GM23338 (cell line): ENCODE data around the gene CNRIP1. TPM values are rescaled to one million over a fixed set of nuclear protein-coding genes. Genes with fewer than 3 reads are reported as not detected.
"Not testable (repeated sequence)": the region's sequence is repeated elsewhere in the genome, so short reads cannot be mapped to it uniquely, and the experiment has no call there.

ENCODE experiments used
- ATAC-seq: fragments of 200-7000 bp; cut with Tn5 transposase; 3 replicates; pipeline ENCODE4 v1.9.1; 2020
- DNase-seq: peaks from one replicate; pipeline ENCODE4 v3.0.0-alpha.2; 2015; ENCODE audit warnings: low spot score
- H2AFZ ChIP-seq: fragments of 200-600 bp; sonication (generic); 2 replicates; pipeline ENCODE4 v1.8.0; 2016; ENCODE audit warnings: antibody characterized with exemption, mild to moderate bottlenecking, moderate library complexity
- H3F3A ChIP-seq: fragments of 200-600 bp; sonication (generic); replicated peaks from 2 replicates; pipeline ENCODE4 v1.8.0; 2017; ENCODE audit warnings: antibody characterized with exemption, mixed run types, low read depth
- H3K27ac ChIP-seq: fragments of 200-600 bp; sonication (generic); 2 replicates; pipeline ENCODE4 v1.6.1; 2016; ENCODE audit warnings: low read depth
- H3K27me3 ChIP-seq: fragments of 200-600 bp; sonication (generic); 2 replicates; pipeline ENCODE4 v1.8.0; 2016; ENCODE audit warnings: mild to moderate bottlenecking, mixed run types, moderate library complexity; ENCODE audit not compliant: insufficient read depth
- H3K36me3 ChIP-seq: fragments of 200-600 bp; sonication (generic); 2 replicates; pipeline ENCODE4 v1.8.0; 2016; ENCODE audit warnings: mild to moderate bottlenecking; ENCODE audit not compliant: insufficient read depth
- H3K4me1 ChIP-seq: fragments of 200-600 bp; sonication (generic); 2 replicates; pipeline ENCODE4 v1.8.0; 2016; ENCODE audit warnings: mild to moderate bottlenecking, moderate library complexity; ENCODE audit not compliant: insufficient read depth
- H3K4me2 ChIP-seq: fragments of 200-600 bp; sonication (generic); 2 replicates; pipeline ENCODE4 v1.7.1; 2017; ENCODE audit warnings: mixed run types
- H3K4me3 ChIP-seq: fragments of 200-600 bp; sonication (generic); 2 replicates; pipeline ENCODE4 v1.6.1; 2016; ENCODE audit warnings: mixed run types
- H3K79me2 ChIP-seq: fragments of 200-600 bp; sonication (generic); replicated peaks from 2 replicates; pipeline ENCODE4 v1.8.0; 2017; ENCODE audit warnings: mild to moderate bottlenecking; ENCODE audit not compliant: insufficient read depth
- H3K9me2 ChIP-seq: fragments of 200-600 bp; sonication (generic); 2 replicates; pipeline ENCODE4 v1.8.0; 2017; ENCODE audit not compliant: insufficient read depth
- H4K20me1 ChIP-seq: fragments of 200-600 bp; sonication (generic); replicated peaks from 2 replicates; pipeline ENCODE4 v1.8.0; 2017; ENCODE audit warnings: mild to moderate bottlenecking; ENCODE audit not compliant: insufficient read depth
- H3K27ac Mint-ChIP-seq: 2 replicates; pipeline ENCODE4 v1.8.0; 2020; ENCODE audit warnings: inconsistent platforms, mild to moderate bottlenecking, moderate library complexity, mixed read lengths
- H3K27me3 Mint-ChIP-seq: 3 replicates; pipeline ENCODE4 v1.8.0; 2022; ENCODE audit warnings: low read depth, mild to moderate bottlenecking, moderate library complexity, mixed read lengths, inconsistent platforms; ENCODE audit not compliant: insufficient read depth, poor library complexity
- H3K36me3 Mint-ChIP-seq: 3 replicates; pipeline ENCODE4 v1.8.0; 2021; ENCODE audit warnings: low read depth, mild to moderate bottlenecking, inconsistent platforms, moderate library complexity, mixed read lengths
- H3K4me1 Mint-ChIP-seq: 3 replicates; pipeline ENCODE4 v1.8.0; 2020; ENCODE audit warnings: mild to moderate bottlenecking, inconsistent platforms, mixed read lengths
- H3K4me3 Mint-ChIP-seq: 3 replicates; pipeline ENCODE4 v1.8.0; 2021; ENCODE audit warnings: moderate library complexity, mild to moderate bottlenecking, inconsistent platforms, mixed read lengths
- H3K9me3 Mint-ChIP-seq: 3 replicates; pipeline ENCODE4 v1.8.0; 2020; ENCODE audit warnings: moderate library complexity, mild to moderate bottlenecking, inconsistent platforms, mixed read lengths
- CREB1 ChIP-seq: fragments of 250-450 bp; sonication (Bioruptor Pico); IDR thresholded peaks from 2 replicates; pipeline ENCODE4 v1.5.0; 2020; ENCODE audit warnings: low read depth, mild to moderate bottlenecking, moderate library complexity
- JUNB ChIP-seq: IDR thresholded peaks from one replicate; pipeline ENCODE4 v1.6.1; 2016; ENCODE audit warnings: antibody characterized with exemption; ENCODE audit not compliant: unreplicated experiment
- ZNF331 ChIP-seq: fragments of 250-450 bp; sonication (Bioruptor Pico); IDR thresholded peaks from 2 replicates; pipeline ENCODE4 v1.5.0; 2020; ENCODE audit warnings: low read depth, mild to moderate bottlenecking, moderate library complexity
- ZNF462 ChIP-seq: fragments of 250-450 bp; sonication (Bioruptor Pico); IDR thresholded peaks from 2 replicates; pipeline ENCODE4 v1.5.0; 2020; ENCODE audit warnings: mild to moderate bottlenecking, moderate library complexity
- polyA plus RNA-seq: library from polyadenylated mRNA; unstranded; fragments of >200 nt; fragmentation: Nextera tagmentation; extraction: Ambion mirVana; gene quantifications from 2 replicates; pipeline ENCODE4 v1.2.1, GENCODE V29; 2016
- total RNA-seq: library from RNA; depleted of rRNA; stranded (reverse); fragments of >200 nt; shearing (Covaris generic); gene quantifications from 2 replicates; pipeline ENCODE4 v1.2.3, GENCODE V29; 2014

The CNRIP1 gene
- total and polyA plus RNA-seq, 2 experiments from 2014 or later = 5.9 to 6.9 TPM

- no peak for TF ChIP-seq ZNF462 (CRISPR knock-in tag)
- TF ChIP-seq ZNF331 (CRISPR knock-in tag) = no peak
- no peak for TF ChIP-seq CREB1 (CRISPR knock-in tag)
- no peak for TF ChIP-seq JUNB
Measured at GRCh38 chr2:68351997-68352396, 32.2 kb upstream of the CNRIP1 start (continued).

DNA sequence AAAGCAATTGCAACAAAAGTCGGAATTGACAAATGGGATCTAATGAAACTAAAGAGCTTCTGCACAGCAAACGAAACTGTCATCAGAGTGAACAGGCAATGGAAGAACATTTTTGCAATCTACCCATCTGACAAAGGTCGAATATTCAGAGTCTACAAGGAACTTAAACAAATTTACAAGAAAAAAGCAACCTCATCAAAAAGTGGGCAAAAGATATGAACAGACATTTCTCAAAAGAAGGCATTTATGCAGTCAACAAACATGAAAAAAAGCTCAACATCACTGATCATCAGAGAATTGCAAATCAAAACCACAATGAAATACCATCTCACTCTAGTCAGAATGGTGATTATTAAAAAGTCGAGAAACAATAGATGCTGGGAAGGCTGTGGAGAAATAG is 29.3 kb upstream of the CNRIP1 start:
- H3K27me3 ChIP-seq, H3K4me3 Mint-ChIP-seq, H3K79me2 ChIP-seq, H3K4me2 ChIP-seq, H3K27me3 Mint-ChIP-seq, DNase-seq, H2AFZ ChIP-seq, H4K20me1 ChIP-seq, H3K36me3 Mint-ChIP-seq, H3K27ac Mint-ChIP-seq, H3K36me3 ChIP-seq, H3K4me1 ChIP-seq, H3F3A ChIP-seq, H3K4me3 ChIP-seq, H3K9me2 ChIP-seq, ATAC-seq, H3K4me1 Mint-ChIP-seq, H3K27ac ChIP-seq, H3K9me3 Mint-ChIP-seq: not testable (repeated sequence)
